ENCODE measurements around the gene ACSM4.

DNA sequence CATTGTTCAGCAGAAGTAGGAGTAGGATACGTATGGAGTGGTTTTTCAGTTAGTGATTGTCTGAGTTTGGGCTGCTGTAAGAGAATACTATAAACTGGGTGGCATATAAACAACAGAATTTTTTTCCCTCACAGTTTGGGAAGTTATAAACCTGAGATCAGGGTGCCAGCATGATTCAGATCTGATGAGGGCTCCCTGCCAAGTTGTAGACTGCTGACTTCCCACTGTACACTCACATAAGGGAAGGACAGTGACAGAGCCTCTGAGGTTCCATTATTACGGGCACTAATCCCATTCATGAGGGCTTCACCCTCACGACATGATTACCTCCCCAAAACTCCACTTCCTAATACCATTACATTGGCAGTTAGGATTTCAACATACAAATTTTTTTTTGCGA is 50.7 kb downstream of the ACSM4 start:
- TF ChIP-seq ZNF274 (IDR thresholded peaks at IDR 0.05; ENCODE audit: low read depth, low read length) (no peak), SUZ12 (IDR thresholded peaks at IDR 0.05; ENCODE audit: extremely low read depth, insufficient read depth, insufficient read length) (no peak), YY1 (IDR thresholded peaks at IDR 0.05; ENCODE audit: insufficient read depth, insufficient read length) (no peak)
